DOHH2 (cell line): ENCODE data around the gene PRMT7.

Experiments used
- H3F3A ChIP-seq: fragments of 200-600 bp; sonication (generic), shearing (Covaris generic); 2 replicates; pipeline ENCODE4 v1.6.0; 2016; ENCODE audit warnings: antibody characterized with exemption, mild to moderate bottlenecking; ENCODE audit not compliant: control insufficient read depth, insufficient read depth
- H3K27ac ChIP-seq: fragments of 200-600 bp; sonication (generic); 2 replicates; pipeline ENCODE4 v1.5.1; 2014; ENCODE audit warnings: low read depth, mild to moderate bottlenecking, low read length, moderate library complexity
- H3K27me3 ChIP-seq: fragments of 200-600 bp; sonication (generic); 2 replicates; pipeline ENCODE4 v1.6.1; 2014; ENCODE audit warnings: mild to moderate bottlenecking, low read length, mixed read lengths; ENCODE audit not compliant: control insufficient read depth
- H3K36me3 ChIP-seq: fragments of 200-600 bp; sonication (generic); 2 replicates; pipeline ENCODE4 v1.6.1; 2014; ENCODE audit warnings: mild to moderate bottlenecking, low read length, moderate library complexity, mixed read lengths; ENCODE audit not compliant: control insufficient read depth
- H3K4me1 ChIP-seq: fragments of 200-600 bp; sonication (generic); 2 replicates; pipeline ENCODE4 v1.6.1; 2014; ENCODE audit warnings: mild to moderate bottlenecking, low read length, mixed read lengths; ENCODE audit not compliant: control insufficient read depth
- H3K4me2 ChIP-seq: fragments of 200-600 bp; sonication (generic); 2 replicates; pipeline ENCODE4 v1.6.0; 2014; ENCODE audit warnings: mild to moderate bottlenecking, low read length, moderate library complexity
- H3K4me3 ChIP-seq: fragments of 200-600 bp; sonication (generic); 2 replicates; pipeline ENCODE4 v1.5.1; 2014; ENCODE audit warnings: mild to moderate bottlenecking, low read length, mixed read lengths
- H3K79me2 ChIP-seq: fragments of 200-600 bp; sonication (generic); 2 replicates; pipeline ENCODE4 v1.6.1; 2014; ENCODE audit warnings: mild to moderate bottlenecking, low read length, mixed read lengths; ENCODE audit not compliant: control insufficient read depth
- H3K9me2 ChIP-seq: fragments of 200-600 bp; sonication (generic); replicated peaks from 2 replicates; pipeline ENCODE4 v1.6.1; 2014; ENCODE audit warnings: mild to moderate bottlenecking, low read length, mixed read lengths; ENCODE audit not compliant: control insufficient read depth
- H3K9me3 ChIP-seq: fragments of 200-600 bp; sonication (generic); 2 replicates; pipeline ENCODE4 v1.6.1; 2014; ENCODE audit warnings: antibody characterized with exemption, low read length, mixed read lengths; ENCODE audit not compliant: control insufficient read depth, insufficient read depth
- H4K20me1 ChIP-seq: fragments of 200-600 bp; sonication (generic); 2 replicates; pipeline ENCODE4 v1.6.0; 2014; ENCODE audit warnings: low read depth, mild to moderate bottlenecking, antibody characterized with exemption, low read length, moderate library complexity; ENCODE audit not compliant: control insufficient read depth, insufficient read depth
- CTCF ChIP-seq: fragments of 200-600 bp; sonication (generic); IDR thresholded peaks from one replicate; pipeline ENCODE4 v1.5.1; 2014; ENCODE audit warnings: antibody characterized with exemption, mild to moderate bottlenecking, low read depth, low read length; ENCODE audit not compliant: poor library complexity, severe bottlenecking
- EZH2phosphoT487 ChIP-seq: fragments of 200-600 bp; sonication (generic); IDR thresholded peaks from 2 replicates; pipeline ENCODE4 v1.6.1; 2017; ENCODE audit warnings: borderline replicate concordance, mild to moderate bottlenecking, antibody characterized with exemption, low read length, moderate library complexity, mixed read lengths

PRMT7 gene

GRCh38 chr16:68342620-68343019, 31.8 kb downstream of the PRMT7 start:
- Histone ChIP-seq H3F3A (no peaks in the 10 kb centered on the region), H3K27ac (no peak overlapping the region), H4K20me1 (no peaks in the 10 kb centered on the region), H3K9me2 (no peaks in the 10 kb centered on the region), H3K4me2 (no peak overlapping the region), H3K27me3 (no peaks in the 10 kb centered on the region), H3K36me3 (peaks cover 81% of the 10 kb centered on the region), H3K9me3 (no peaks in the 10 kb centered on the region), H3K4me3 (no peak overlapping the region), H3K79me2 (no peaks in the 10 kb centered on the region), H3K4me1 (no peaks in the 10 kb centered on the region)
- no peak for TF ChIP-seq CTCF
- no peak for TF ChIP-seq EZH2phosphoT487

GRCh38 chr16:68343137-68343536, 32.3 kb downstream of the PRMT7 start:
- no peak overlapping the region for H3K4me2 ChIP-seq
- no peaks in the 10 kb centered on the region for H3F3A ChIP-seq
- no peak for TF ChIP-seq CTCF
- TF ChIP-seq EZH2phosphoT487, result no peak
- H3K27me3 ChIP-seq, result no peaks in the 10 kb centered on the region
- no peaks in the 10 kb centered on the region for H3K9me2 ChIP-seq
- no peaks in the 10 kb centered on the region for H4K20me1 ChIP-seq
- no peaks in the 10 kb centered on the region for H3K9me3 ChIP-seq
- H3K36me3 ChIP-seq, result peaks cover 81% of the 10 kb centered on the region
- H3K27ac ChIP-seq, result no peak overlapping the region
- H3K4me1 ChIP-seq, result no peaks in the 10 kb centered on the region
- no peaks in the 10 kb centered on the region for H3K79me2 ChIP-seq
- H3K4me3 ChIP-seq, result no peak overlapping the region

GRCh38 chr16:68344252-68344651, 33.4 kb downstream of the PRMT7 start:
- Histone ChIP-seq H3K9me3 (no peaks in the 10 kb centered on the region), H3K36me3 (peaks cover 77% of the 10 kb centered on the region), H3K4me3 (no peak overlapping the region), H4K20me1 (no peaks in the 10 kb centered on the region), H3K9me2 (no peaks in the 10 kb centered on the region), H3K79me2 (no peaks in the 10 kb centered on the region), H3K4me2 (no peak overlapping the region), H3F3A (no peaks in the 10 kb centered on the region), H3K27ac (no peak overlapping the region), H3K27me3 (no peaks in the 10 kb centered on the region), H3K4me1 (no peaks in the 10 kb centered on the region)
- TF ChIP-seq CTCF (no peak), EZH2phosphoT487 (no peak)
